RWPE2 (cell line): Measurements from ENCODE around the gene LXN.
A peak's percentile ranks its signal among the peaks of the same experiment; 100 is the strongest.

Experiments
- ATAC-seq: fragments of 200-7000 bp; cut with Tn5 transposase; 3 replicates; pipeline ENCODE4 v1.9.1; 2021; ENCODE audit warnings: low read depth
- DNase-seq: peaks from one replicate; pipeline ENCODE4 v3.0.0-alpha.2; 2020; ENCODE audit warnings: low spot score
- H3K27ac ChIP-seq: fragments of 450-650 bp; 2 replicates; pipeline ENCODE4 v1.5.1; 2017; ENCODE audit warnings: mild to moderate bottlenecking; ENCODE audit not compliant: poor library complexity, severe bottlenecking
- H3K27me3 ChIP-seq: fragments of 250-450 bp; sonication (Bioruptor Pico); 2 replicates; pipeline ENCODE4 v1.5.1; 2021; ENCODE audit warnings: mild to moderate bottlenecking, moderate library complexity; ENCODE audit not compliant: insufficient read depth, poor library complexity, severe bottlenecking
- H3K36me3 ChIP-seq: fragments of 250-450 bp; sonication (Bioruptor Pico); 2 replicates; pipeline ENCODE4 v1.5.1; 2020; ENCODE audit warnings: low read depth, mild to moderate bottlenecking, moderate library complexity
- H3K4me1 ChIP-seq: fragments of 250-450 bp; sonication (Bioruptor Pico); 2 replicates; pipeline ENCODE4 v1.5.1; 2021; ENCODE audit warnings: mild to moderate bottlenecking, moderate library complexity; ENCODE audit not compliant: insufficient read depth, poor library complexity, severe bottlenecking
- H3K4me3 ChIP-seq: fragments of 250-450 bp; sonication (Bioruptor Pico); 2 replicates; pipeline ENCODE4 v1.5.1; 2021; ENCODE audit warnings: mild to moderate bottlenecking, moderate library complexity; ENCODE audit not compliant: severe bottlenecking
- H3K9me3 ChIP-seq: fragments of 250-450 bp; sonication (Bioruptor Pico); 2 replicates; pipeline ENCODE4 v1.5.1; 2021; ENCODE audit warnings: mild to moderate bottlenecking, moderate library complexity; ENCODE audit not compliant: severe bottlenecking
- CTCF ChIP-seq: fragments of 450-650 bp; IDR thresholded peaks from one replicate; pipeline ENCODE4 v1.5.1; 2017; ENCODE audit warnings: mild to moderate bottlenecking, moderate library complexity; ENCODE audit not compliant: poor library complexity, severe bottlenecking

LXN gene

GRCh38 chr3:158671821-158672214, 630 bp downstream of the LXN start:
- Histone ChIP-seq H3K27ac (peak overlapping the region; percentile 28), H3K27me3 (no peaks in the 10 kb centered on the region), H3K4me1 (no peaks in the 10 kb centered on the region), H3K36me3 (peaks cover 39% of the 10 kb centered on the region), H3K9me3 (no peaks in the 10 kb centered on the region), H3K4me3 (peak overlapping the region; percentile 35)
- ATAC-seq (peak; percentile 8), DNase-seq (no peak)
- no peak for TF ChIP-seq CTCF

- Histone ChIP-seq H3K4me3 (no peak overlapping the region), H3K27ac (no peak overlapping the region), H3K9me3 (no peaks in the 10 kb centered on the region), H3K36me3 (peaks cover 58% of the 10 kb centered on the region), H3K4me1 (no peaks in the 10 kb centered on the region), H3K27me3 (no peaks in the 10 kb centered on the region)
- no peak for DNase-seq
- TF ChIP-seq CTCF: no peak
- ATAC-seq: no peak
Observed at GRCh38 chr3:158668506-158668905, 3.9 kb downstream of the LXN start.

GRCh38 chr3:158666416-158666815, 6.0 kb downstream of the LXN start:
- Histone ChIP-seq H3K36me3 (peaks cover 79% of the 10 kb centered on the region), H3K9me3 (no peaks in the 10 kb centered on the region), H3K27ac (no peak overlapping the region), H3K4me3 (no peak overlapping the region), H3K4me1 (no peaks in the 10 kb centered on the region), H3K27me3 (no peaks in the 10 kb centered on the region)
- no peak for TF ChIP-seq CTCF
- DNase-seq (no peak), ATAC-seq (no peak)

GRCh38 chr3:158663832-158664231, 8.6 kb downstream of the LXN start:
- H3K27ac ChIP-seq: no peak overlapping the region
- H3K9me3 ChIP-seq: no peaks in the 10 kb centered on the region
- ATAC-seq: no peak
- H3K4me1 ChIP-seq: no peaks in the 10 kb centered on the region
- H3K36me3 ChIP-seq: peaks cover 96% of the 10 kb centered on the region
- no peak for DNase-seq
- no peaks in the 10 kb centered on the region for H3K27me3 ChIP-seq
- no peak overlapping the region for H3K4me3 ChIP-seq
- TF ChIP-seq CTCF: no peak

- Histone ChIP-seq H3K4me3 (no peak overlapping the region), H3K4me1 (no peaks in the 10 kb centered on the region), H3K36me3 (peaks cover 98% of the 10 kb centered on the region), H3K27me3 (no peaks in the 10 kb centered on the region), H3K27ac (no peak overlapping the region), H3K9me3 (no peaks in the 10 kb centered on the region)
- DNase-seq (no peak), ATAC-seq (no peak)
- no peak for TF ChIP-seq CTCF
Observed at GRCh38 chr3:158663246-158663645, 9.2 kb downstream of the LXN start.
